HG03342 (cell line): Measurements from ENCODE around the gene CAPRIN1.
A peak's percentile ranks its signal among the peaks of the same experiment; 100 is the strongest.

Experiments
- ATAC-seq: cut with Tn5 transposase; IDR thresholded peaks from one replicate; pipeline ENCODE4 v1.9.1; 2021; ENCODE audit warnings: mild to moderate bottlenecking, moderate library complexity; ENCODE audit not compliant: unreplicated experiment

The CAPRIN1 gene

GRCh38 chr11:34051349-34052035 lies at the start of gene CAPRIN1:
TSS of gene CAPRIN1 (plus strand) at chr11:34051731. CDS start at chr11:34052421, 690 bp downstream.
- ATAC-seq, result peak; percentile 56

GRCh38 chr11:34002420-34002819 lies 49.1 kb upstream of the CAPRIN1 start:
- ATAC-seq, result no peak

- no peak for ATAC-seq
Measured at GRCh38 chr11:34004236-34004635, 47.3 kb upstream of the CAPRIN1 start.

GRCh38 chr11:34006876-34007275 lies 44.7 kb upstream of the CAPRIN1 start:
- no peak for ATAC-seq

GRCh38 chr11:34012734-34013133 lies 38.8 kb upstream of the CAPRIN1 start:
- ATAC-seq, result no peak

- no peak for ATAC-seq
Measured at GRCh38 chr11:34013898-34014571, 37.5 kb upstream of the CAPRIN1 start.

GRCh38 chr11:34021977-34022735 lies 29.4 kb upstream of the CAPRIN1 start:
- no peak for ATAC-seq

- no peak for ATAC-seq
Measured at GRCh38 chr11:34026432-34026831, 25.1 kb upstream of the CAPRIN1 start.

GRCh38 chr11:34027516-34028408 lies 23.8 kb upstream of the CAPRIN1 start:
- ATAC-seq, result no peak

- ATAC-seq, result no peak
Measured at GRCh38 chr11:34028425-34028824, 23.1 kb upstream of the CAPRIN1 start.

GRCh38 chr11:34029176-34029575 lies 22.4 kb upstream of the CAPRIN1 start:
- ATAC-seq, result no peak

- ATAC-seq, result no peak
Measured at GRCh38 chr11:34030382-34030781, 21.1 kb upstream of the CAPRIN1 start.

- ATAC-seq, result no peak
Measured at GRCh38 chr11:34033399-34033798, 18.1 kb upstream of the CAPRIN1 start.

- ATAC-seq, result no peak
Measured at GRCh38 chr11:34034053-34034452, 17.5 kb upstream of the CAPRIN1 start.

- ATAC-seq, result no peak
Measured at GRCh38 chr11:34036456-34036855, 15.1 kb upstream of the CAPRIN1 start.

GRCh38 chr11:34037016-34037415 lies 14.5 kb upstream of the CAPRIN1 start:
- ATAC-seq, result no peak

GRCh38 chr11:34040571-34040970 lies 11.0 kb upstream of the CAPRIN1 start:
- ATAC-seq, result no peak

- ATAC-seq, result no peak
Measured at GRCh38 chr11:34044664-34045485, 6.7 kb upstream of the CAPRIN1 start.

- no peak for ATAC-seq
Measured at GRCh38 chr11:34049028-34049427, 2.5 kb upstream of the CAPRIN1 start.
